ENCODE measurements around the gene ZNF462. TPM values are rescaled to one million over a fixed set of nuclear protein-coding genes. Genes with fewer than 3 reads are reported as not detected.

Gene ZNF462, protein sequence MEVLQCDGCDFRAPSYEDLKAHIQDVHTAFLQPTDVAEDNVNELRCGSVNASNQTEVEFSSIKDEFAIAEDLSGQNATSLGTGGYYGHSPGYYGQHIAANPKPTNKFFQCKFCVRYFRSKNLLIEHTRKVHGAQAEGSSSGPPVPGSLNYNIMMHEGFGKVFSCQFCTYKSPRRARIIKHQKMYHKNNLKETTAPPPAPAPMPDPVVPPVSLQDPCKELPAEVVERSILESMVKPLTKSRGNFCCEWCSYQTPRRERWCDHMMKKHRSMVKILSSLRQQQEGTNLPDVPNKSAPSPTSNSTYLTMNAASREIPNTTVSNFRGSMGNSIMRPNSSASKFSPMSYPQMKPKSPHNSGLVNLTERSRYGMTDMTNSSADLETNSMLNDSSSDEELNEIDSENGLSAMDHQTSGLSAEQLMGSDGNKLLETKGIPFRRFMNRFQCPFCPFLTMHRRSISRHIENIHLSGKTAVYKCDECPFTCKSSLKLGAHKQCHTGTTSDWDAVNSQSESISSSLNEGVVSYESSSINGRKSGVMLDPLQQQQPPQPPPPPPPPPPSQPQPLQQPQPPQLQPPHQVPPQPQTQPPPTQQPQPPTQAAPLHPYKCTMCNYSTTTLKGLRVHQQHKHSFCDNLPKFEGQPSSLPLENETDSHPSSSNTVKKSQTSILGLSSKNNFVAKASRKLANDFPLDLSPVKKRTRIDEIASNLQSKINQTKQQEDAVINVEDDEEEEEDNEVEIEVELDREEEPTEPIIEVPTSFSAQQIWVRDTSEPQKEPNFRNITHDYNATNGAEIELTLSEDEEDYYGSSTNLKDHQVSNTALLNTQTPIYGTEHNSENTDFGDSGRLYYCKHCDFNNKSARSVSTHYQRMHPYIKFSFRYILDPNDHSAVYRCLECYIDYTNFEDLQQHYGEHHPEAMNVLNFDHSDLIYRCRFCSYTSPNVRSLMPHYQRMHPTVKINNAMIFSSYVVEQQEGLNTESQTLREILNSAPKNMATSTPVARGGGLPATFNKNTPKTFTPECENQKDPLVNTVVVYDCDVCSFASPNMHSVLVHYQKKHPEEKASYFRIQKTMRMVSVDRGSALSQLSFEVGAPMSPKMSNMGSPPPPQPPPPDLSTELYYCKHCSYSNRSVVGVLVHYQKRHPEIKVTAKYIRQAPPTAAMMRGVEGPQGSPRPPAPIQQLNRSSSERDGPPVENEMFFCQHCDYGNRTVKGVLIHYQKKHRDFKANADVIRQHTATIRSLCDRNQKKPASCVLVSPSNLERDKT (N-terminal part only)
- 3.3 TPM for polyA plus RNA-seq (2013)

DNA sequence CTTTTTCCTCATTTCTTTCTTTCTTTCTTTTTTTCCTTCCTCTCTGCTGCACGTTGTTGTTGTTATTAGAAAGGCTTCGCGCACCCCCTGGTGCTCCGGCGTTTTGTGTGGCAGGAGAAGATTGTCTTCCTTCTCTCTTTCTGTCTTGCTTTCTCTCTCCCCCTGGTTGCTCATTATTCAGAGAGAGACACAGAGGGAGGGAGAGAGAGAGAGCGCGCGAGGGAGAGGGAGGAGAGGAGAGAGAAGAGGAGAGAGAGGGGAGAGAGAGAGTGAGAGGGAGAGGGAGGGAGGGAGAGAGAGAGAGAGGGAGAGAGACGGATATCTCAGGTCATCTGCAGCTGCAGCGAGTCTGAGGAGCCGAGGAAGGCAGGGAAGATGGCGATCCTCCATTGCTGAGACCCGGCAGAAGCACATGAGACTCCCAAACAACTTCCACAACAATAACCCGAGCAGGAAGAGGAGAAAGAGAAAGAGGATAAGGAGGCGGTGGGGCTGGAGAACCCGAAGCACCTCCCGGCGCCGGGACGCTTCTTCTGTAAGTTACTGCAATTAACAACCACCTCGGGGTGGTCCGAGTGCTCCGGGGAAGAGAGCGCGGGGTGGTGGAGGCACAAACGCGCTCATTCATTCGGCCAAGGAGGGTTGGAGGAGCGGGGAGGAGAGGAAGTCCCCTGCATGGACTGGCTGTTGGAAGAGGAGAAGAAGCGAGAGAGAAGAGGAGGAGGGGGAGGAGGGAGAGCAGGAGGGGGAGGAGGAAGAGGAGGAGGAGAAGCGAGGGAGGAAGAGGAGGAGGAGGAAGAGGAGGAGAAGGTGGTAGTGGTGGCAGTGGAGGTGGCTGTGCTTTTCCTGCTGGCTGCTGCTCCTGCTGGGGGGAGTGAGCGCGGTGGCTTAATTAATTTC is at the start of gene ZNF462:
ZNF462 (plus strand) TSS at position 346 of the 900 bp plus-strand sequence. CDS start 60,218 bp downstream, outside the sequence.
- Histone ChIP-seq H3K27ac (ENCODE audit: insufficient read depth in 1 of 2, low read depth in 1 of 2, low read length in 2 of 2, poor library complexity in 1 of 2, severe bottlenecking in 2 of 2) (no peak within 1 kb of the TSS), H3K4me3 (ENCODE audit: control insufficient read depth in 1 of 7, extremely low read depth in 1 of 7, insufficient read depth in 4 of 7, low read depth in 2 of 7, low read length in 6 of 7) (peak within 1 kb of the TSS; percentile 71 to 97 (median 85)), H3K36me3 (ENCODE audit: control insufficient read depth in 4 of 4, insufficient read depth in 4 of 4, low read length in 3 of 4) (no peaks in the 10 kb centered on the region), H3K9me3 (ENCODE audit: control extremely low read depth in 1 of 5, control insufficient read depth in 4 of 5, insufficient read depth in 2 of 5, low read depth in 1 of 5, low read length in 4 of 5) (no peaks in the 10 kb centered on the region), H3K4me1 (ENCODE audit: control extremely low read depth in 1 of 4, control insufficient read depth in 4 of 4, insufficient read depth in 4 of 4, low read length in 3 of 4) (peaks cover 0 to 52% (median 37%) of the 10 kb centered on the region in 4 experiments), H3K27me3 (replicated peaks in 2 of 5; ENCODE audit: control insufficient read depth in 4 of 5, insufficient read depth in 5 of 5, low read length in 4 of 5) (peaks cover 17 to 41% (median 28%) of the 10 kb centered on the region in 5 experiments)
- peak; percentile 48 to 75 (median 58) for DNase-seq
- POLR2A ChIA-PET: no interaction called here
- CTCF ChIA-PET: interaction anchor here (0.6 to 1.5 kb wide), 4 partner anchors 19 to 966 kb away, joined by 3 to 5 read pairs (median 3); no protein-coding TSS in a partner anchor
- WGBS (ENCODE audit: insufficient coverage): 0% methylated on average over 16 of the region's 33 CpGs

DNA sequence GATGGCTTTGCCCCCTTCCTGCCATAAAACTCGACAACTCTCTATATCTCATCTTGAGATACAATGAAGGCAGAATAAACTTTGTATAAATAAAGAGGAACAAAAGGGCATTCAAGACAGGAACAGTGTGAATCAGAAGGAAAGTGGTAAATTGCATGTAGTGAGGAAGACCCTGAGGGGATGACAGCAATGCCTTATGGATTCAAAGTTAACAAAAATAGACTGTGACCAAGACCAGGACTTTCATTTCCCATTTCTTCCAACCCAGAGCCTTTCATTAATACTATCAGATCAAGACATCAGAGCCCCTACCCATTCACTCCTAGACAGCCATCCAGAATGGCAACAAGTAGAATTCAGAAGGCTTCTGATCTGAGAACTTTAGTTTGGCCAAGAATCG is 46.4 kb upstream of the ZNF462 start:
- Histone ChIP-seq H3K36me3 (ENCODE audit: control insufficient read depth in 4 of 4, insufficient read depth in 4 of 4, low read length in 3 of 4) (no peaks in the 10 kb centered on the region), H3K4me3 (ENCODE audit: control insufficient read depth in 1 of 7, extremely low read depth in 1 of 7, insufficient read depth in 4 of 7, low read depth in 2 of 7, low read length in 6 of 7) (no peak overlapping the region), H3K27me3 (replicated peaks in 2 of 5; ENCODE audit: control insufficient read depth in 4 of 5, insufficient read depth in 5 of 5, low read length in 4 of 5) (no peaks in the 10 kb centered on the region), H3K27ac (ENCODE audit: insufficient read depth in 1 of 2, low read depth in 1 of 2, low read length in 2 of 2, poor library complexity in 1 of 2, severe bottlenecking in 2 of 2) (no peak overlapping the region), H3K9me3 (ENCODE audit: control extremely low read depth in 1 of 5, control insufficient read depth in 4 of 5, insufficient read depth in 2 of 5, low read depth in 1 of 5, low read length in 4 of 5) (no peaks in the 10 kb centered on the region), H3K4me1 (ENCODE audit: control extremely low read depth in 1 of 4, control insufficient read depth in 4 of 4, insufficient read depth in 4 of 4, low read length in 3 of 4) (no peaks in the 10 kb centered on the region)
- 100% methylated on average over 1 of the region's 2 CpGs for WGBS (ENCODE audit: insufficient coverage)
- ChIA-PET POLR2A (no interaction called here), CTCF (no interaction called here)
- no peak for DNase-seq

DNA sequence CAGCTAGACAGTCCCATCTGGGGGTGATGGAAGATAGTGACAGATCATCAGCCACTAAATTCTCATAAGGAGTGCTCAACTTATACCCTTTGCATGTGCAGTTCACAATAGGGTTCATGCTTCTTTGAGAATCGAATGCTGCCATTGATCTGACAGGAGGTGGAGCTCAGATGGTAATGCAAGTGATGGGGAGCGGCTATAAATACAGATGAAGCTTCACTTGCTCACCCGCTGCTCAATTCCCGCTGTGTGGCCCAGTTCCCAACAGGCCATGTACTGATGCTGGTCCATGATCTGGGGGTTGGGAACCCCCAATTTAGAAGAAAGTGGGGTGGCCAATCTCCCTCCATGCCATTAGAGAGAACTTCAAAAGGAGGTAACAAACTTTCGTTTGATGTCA is 44.9 kb upstream of the ZNF462 start:
- CTCF ChIA-PET: no interaction called here
- POLR2A ChIA-PET: no interaction called here
- no peak for DNase-seq
- Histone ChIP-seq H3K4me3 (ENCODE audit: control insufficient read depth in 1 of 7, extremely low read depth in 1 of 7, insufficient read depth in 4 of 7, low read depth in 2 of 7, low read length in 6 of 7) (no peak overlapping the region), H3K27ac (ENCODE audit: insufficient read depth in 1 of 2, low read depth in 1 of 2, low read length in 2 of 2, poor library complexity in 1 of 2, severe bottlenecking in 2 of 2) (no peak overlapping the region), H3K9me3 (ENCODE audit: control extremely low read depth in 1 of 5, control insufficient read depth in 4 of 5, insufficient read depth in 2 of 5, low read depth in 1 of 5, low read length in 4 of 5) (no peaks in the 10 kb centered on the region), H3K36me3 (ENCODE audit: control insufficient read depth in 4 of 4, insufficient read depth in 4 of 4, low read length in 3 of 4) (no peaks in the 10 kb centered on the region), H3K4me1 (ENCODE audit: control extremely low read depth in 1 of 4, control insufficient read depth in 4 of 4, insufficient read depth in 4 of 4, low read length in 3 of 4) (no peaks in the 10 kb centered on the region), H3K27me3 (replicated peaks in 2 of 5; ENCODE audit: control insufficient read depth in 4 of 5, insufficient read depth in 5 of 5, low read length in 4 of 5) (no peaks in the 10 kb centered on the region)
- WGBS (ENCODE audit: insufficient coverage): 97% methylated on average over 5 of the region's 5 CpGs

DNA sequence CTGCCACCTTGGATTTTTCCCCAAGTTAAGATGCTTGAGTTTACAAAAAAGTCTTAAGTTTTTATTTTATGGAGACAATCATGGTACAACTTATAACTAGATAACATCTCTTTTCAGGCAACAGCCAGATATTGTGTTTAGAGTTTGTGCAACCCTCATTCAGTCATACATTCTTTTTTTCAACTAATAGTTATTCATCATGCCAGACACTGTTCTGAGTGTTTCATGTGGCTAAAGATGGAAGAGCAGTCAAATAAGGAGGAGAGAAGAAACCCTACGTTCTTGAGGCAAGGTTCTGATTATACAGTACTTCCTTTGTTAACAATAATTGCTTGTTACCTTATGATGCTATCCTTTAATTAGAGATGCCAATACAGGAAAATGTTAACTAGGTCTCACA is 42.1 kb upstream of the ZNF462 start:
- no peaks in the 10 kb centered on the region for H3K27me3 ChIP-seq (replicated peaks in 2 of 5; ENCODE audit: control insufficient read depth in 4 of 5, insufficient read depth in 5 of 5, low read length in 4 of 5)
- no CpG with 5 or more reads among the region's 1 CpG for WGBS (ENCODE audit: insufficient coverage)
- no peaks in the 10 kb centered on the region for H3K36me3 ChIP-seq (ENCODE audit: control insufficient read depth in 4 of 4, insufficient read depth in 4 of 4, low read length in 3 of 4)
- H3K9me3 ChIP-seq (ENCODE audit: control extremely low read depth in 1 of 5, control insufficient read depth in 4 of 5, insufficient read depth in 2 of 5, low read depth in 1 of 5, low read length in 4 of 5): peaks cover 0 to 3% (median 0%) of the 10 kb centered on the region in 5 experiments
- no peaks in the 10 kb centered on the region for H3K4me1 ChIP-seq (ENCODE audit: control extremely low read depth in 1 of 4, control insufficient read depth in 4 of 4, insufficient read depth in 4 of 4, low read length in 3 of 4)
- no peak overlapping the region for H3K4me3 ChIP-seq (ENCODE audit: control insufficient read depth in 1 of 7, extremely low read depth in 1 of 7, insufficient read depth in 4 of 7, low read depth in 2 of 7, low read length in 6 of 7)
- no peak overlapping the region for H3K27ac ChIP-seq (ENCODE audit: insufficient read depth in 1 of 2, low read depth in 1 of 2, low read length in 2 of 2, poor library complexity in 1 of 2, severe bottlenecking in 2 of 2)
- ChIA-PET POLR2A (no interaction called here), CTCF (no interaction called here)
- no peak for DNase-seq

DNA sequence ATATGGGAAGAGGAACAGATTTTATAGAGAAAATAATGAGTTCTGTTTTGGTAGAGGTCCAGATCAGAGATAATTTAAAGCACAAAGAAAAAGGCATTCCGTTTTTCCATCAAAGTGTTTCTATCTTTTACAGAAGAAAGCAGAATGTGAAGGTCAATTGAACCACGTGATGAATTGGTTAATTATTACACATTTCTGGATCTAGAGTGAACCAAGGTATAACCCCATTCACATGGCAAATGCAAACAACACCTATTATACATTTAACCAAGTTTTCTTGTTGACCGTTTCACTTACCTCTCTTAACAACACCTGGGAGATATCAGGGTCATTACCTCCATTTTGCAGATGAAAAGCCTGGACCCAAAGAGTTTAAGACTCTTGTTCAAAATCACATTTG is 34.9 kb upstream of the ZNF462 start:
- Histone ChIP-seq H3K9me3 (ENCODE audit: control extremely low read depth in 1 of 5, control insufficient read depth in 4 of 5, insufficient read depth in 2 of 5, low read depth in 1 of 5, low read length in 4 of 5) (peaks cover 0 to 3% (median 0%) of the 10 kb centered on the region in 5 experiments), H3K27me3 (replicated peaks in 2 of 5; ENCODE audit: control insufficient read depth in 4 of 5, insufficient read depth in 5 of 5, low read length in 4 of 5) (no peaks in the 10 kb centered on the region), H3K4me3 (ENCODE audit: control insufficient read depth in 1 of 7, extremely low read depth in 1 of 7, insufficient read depth in 4 of 7, low read depth in 2 of 7, low read length in 6 of 7) (no peak overlapping the region), H3K36me3 (ENCODE audit: control insufficient read depth in 4 of 4, insufficient read depth in 4 of 4, low read length in 3 of 4) (no peaks in the 10 kb centered on the region), H3K4me1 (ENCODE audit: control extremely low read depth in 1 of 4, control insufficient read depth in 4 of 4, insufficient read depth in 4 of 4, low read length in 3 of 4) (peaks cover 0 to 14% (median 13%) of the 10 kb centered on the region in 4 experiments), H3K27ac (ENCODE audit: insufficient read depth in 1 of 2, low read depth in 1 of 2, low read length in 2 of 2, poor library complexity in 1 of 2, severe bottlenecking in 2 of 2) (no peak overlapping the region)
- WGBS (ENCODE audit: insufficient coverage): 100% methylated on average over 1 of the region's 3 CpGs
- ChIA-PET POLR2A (no interaction called here), CTCF (no interaction called here)
- no peak for DNase-seq

DNA sequence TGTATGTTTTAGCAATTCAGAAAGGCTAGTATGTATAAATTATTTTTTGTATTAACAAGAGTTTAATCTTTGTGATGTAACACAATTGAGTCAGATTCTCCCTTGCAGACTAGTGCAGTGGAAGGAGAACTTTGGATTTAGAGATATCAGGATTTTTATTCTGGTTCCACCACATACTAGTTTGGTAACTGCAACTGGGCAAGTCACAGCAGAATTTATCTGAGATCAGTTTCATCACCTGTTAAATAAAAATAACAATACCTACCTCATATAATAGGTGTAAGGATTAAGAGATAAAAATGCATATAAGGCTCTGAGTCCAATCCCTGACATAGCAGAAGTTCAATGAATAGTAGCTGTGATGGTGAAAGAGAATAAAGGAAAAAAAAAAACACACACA is 34.0 kb upstream of the ZNF462 start:
- Histone ChIP-seq H3K4me1 (ENCODE audit: control extremely low read depth in 1 of 4, control insufficient read depth in 4 of 4, insufficient read depth in 4 of 4, low read length in 3 of 4) (peaks cover 0 to 14% (median 13%) of the 10 kb centered on the region in 4 experiments), H3K27ac (ENCODE audit: insufficient read depth in 1 of 2, low read depth in 1 of 2, low read length in 2 of 2, poor library complexity in 1 of 2, severe bottlenecking in 2 of 2) (no peak overlapping the region), H3K9me3 (ENCODE audit: control extremely low read depth in 1 of 5, control insufficient read depth in 4 of 5, insufficient read depth in 2 of 5, low read depth in 1 of 5, low read length in 4 of 5) (no peaks in the 10 kb centered on the region), H3K36me3 (ENCODE audit: control insufficient read depth in 4 of 4, insufficient read depth in 4 of 4, low read length in 3 of 4) (no peaks in the 10 kb centered on the region), H3K4me3 (ENCODE audit: control insufficient read depth in 1 of 7, extremely low read depth in 1 of 7, insufficient read depth in 4 of 7, low read depth in 2 of 7, low read length in 6 of 7) (no peak overlapping the region), H3K27me3 (replicated peaks in 2 of 5; ENCODE audit: control insufficient read depth in 4 of 5, insufficient read depth in 5 of 5, low read length in 4 of 5) (no peaks in the 10 kb centered on the region)
- ChIA-PET CTCF (no interaction called here), POLR2A (no interaction called here)
- DNase-seq: no peak

All from common myeloid progenitor, CD34-positive (primary cell).